GM12872 (cell line): ENCODE data around the gene GRM4.

Source experiments
- CTCF ChIP-seq: IDR thresholded peaks from 3 replicates; pipeline ENCODE4 v1.5.1; 2011; ENCODE audit warnings: low read depth, mild to moderate bottlenecking, low read length, moderate library complexity; ENCODE audit not compliant: insufficient read depth

GRM4 gene

GRCh38 chr6:33977606-33978411 is 168.1 kb downstream of the GRM4 start:
- no peak for TF ChIP-seq CTCF

- TF ChIP-seq CTCF: no peak
These were observed 169.2 kb downstream of the GRM4 start for GRCh38 chr6:33976437-33977360.

- no peak for TF ChIP-seq CTCF
These were observed 170.0 kb downstream of the GRM4 start for GRCh38 chr6:33975661-33976436.

DNA sequence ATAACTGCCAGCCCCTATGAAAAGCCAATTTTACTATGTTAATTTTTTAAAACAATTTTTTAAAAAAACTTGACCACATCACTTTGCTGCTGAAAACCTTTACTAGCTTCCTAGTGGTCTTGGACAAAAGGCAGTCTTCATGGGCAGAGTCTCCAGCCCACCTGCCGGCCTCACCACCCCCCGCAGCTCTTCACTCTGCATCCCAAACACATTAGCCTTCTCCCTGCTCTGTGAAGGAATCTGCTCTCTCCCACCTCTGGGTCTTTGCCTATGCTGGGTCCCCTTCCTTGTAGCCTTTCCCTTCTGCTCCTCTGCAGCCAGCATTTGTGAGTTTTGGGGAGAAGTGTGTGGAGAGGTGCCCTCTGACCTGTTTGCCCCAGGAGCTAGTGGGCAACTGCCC is 171.4 kb downstream of the GRM4 start:
- TF ChIP-seq CTCF: no peak

- no peak for TF ChIP-seq CTCF
These were observed 171.9 kb downstream of the GRM4 start for GRCh38 chr6:33974030-33974429.

- TF ChIP-seq CTCF: no peak
These were observed 174.3 kb downstream of the GRM4 start for GRCh38 chr6:33971580-33971979.
